ENCODE measurements around the gene PLS3.

The PLS3 gene

DNA sequence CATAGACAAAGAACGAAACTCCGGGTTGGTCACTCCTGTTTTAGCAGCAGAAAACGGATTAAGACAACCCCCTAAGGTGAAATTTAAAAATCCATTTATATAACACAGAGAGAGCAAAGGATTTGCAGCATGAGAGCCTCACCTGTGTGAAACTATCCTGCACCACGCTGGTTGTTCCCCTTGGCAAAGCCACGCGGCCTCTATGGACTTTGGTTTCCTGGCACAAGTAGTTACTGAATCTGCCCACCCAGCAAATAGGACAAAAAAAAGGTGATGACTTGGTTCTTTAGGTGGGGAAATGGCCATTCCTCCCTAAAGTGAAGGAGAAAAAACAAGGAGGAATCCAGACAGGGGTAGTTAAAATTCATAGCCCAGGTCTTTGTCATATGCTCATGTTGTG, 133.1 kb downstream of the PLS3 start:
- Histone ChIP-seq H3K27me3 (no peaks in the 10 kb centered on the region), H3K9me3 (no peaks in the 10 kb centered on the region)
- intact Hi-C loops (cut with DNase I; ENCODE audit: low total_unique reads): no loop called here

DNA sequence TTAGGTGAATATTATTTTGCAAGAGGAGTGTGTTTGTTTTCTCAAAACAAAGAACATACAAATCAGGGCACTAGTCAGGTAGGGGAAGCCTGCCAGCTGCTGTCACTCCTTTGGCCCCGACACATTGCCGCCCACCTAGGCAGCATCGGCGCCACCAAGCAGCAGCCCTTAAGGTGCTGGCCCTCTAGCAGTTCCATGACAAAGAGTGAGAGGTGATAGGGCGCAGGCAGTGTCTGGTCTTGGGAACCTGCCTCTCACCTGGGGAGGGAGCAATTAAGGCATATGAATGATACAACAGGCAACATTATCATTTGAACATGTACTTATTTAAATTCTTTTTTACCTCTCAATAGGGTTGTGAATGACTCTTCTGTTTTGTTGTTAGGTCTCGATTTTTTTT, 135.1 kb downstream of the PLS3 start:
- TF ChIP-seq, protein P1, sequence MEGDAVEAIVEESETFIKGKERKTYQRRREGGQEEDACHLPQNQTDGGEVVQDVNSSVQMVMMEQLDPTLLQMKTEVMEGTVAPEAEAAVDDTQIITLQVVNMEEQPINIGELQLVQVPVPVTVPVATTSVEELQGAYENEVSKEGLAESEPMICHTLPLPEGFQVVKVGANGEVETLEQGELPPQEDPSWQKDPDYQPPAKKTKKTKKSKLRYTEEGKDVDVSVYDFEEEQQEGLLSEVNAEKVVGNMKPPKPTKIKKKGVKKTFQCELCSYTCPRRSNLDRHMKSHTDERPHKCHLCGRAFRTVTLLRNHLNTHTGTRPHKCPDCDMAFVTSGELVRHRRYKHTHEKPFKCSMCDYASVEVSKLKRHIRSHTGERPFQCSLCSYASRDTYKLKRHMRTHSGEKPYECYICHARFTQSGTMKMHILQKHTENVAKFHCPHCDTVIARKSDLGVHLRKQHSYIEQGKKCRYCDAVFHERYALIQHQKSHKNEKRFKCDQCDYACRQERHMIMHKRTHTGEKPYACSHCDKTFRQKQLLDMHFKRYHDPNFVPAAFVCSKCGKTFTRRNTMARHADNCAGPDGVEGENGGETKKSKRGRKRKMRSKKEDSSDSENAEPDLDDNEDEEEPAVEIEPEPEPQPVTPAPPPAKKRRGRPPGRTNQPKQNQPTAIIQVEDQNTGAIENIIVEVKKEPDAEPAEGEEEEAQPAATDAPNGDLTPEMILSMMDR (IDR thresholded peaks at IDR 0.05): no peak
- Histone ChIP-seq H3K27me3 (no peaks in the 10 kb centered on the region), H3K27ac (no peak overlapping the region)

More for the DNA sequence above, 133.1 kb downstream of the PLS3 start:
- no peak for DNase-seq
- no peaks in the 10 kb centered on the region for H3K36me3 ChIP-seq
- no peak overlapping the region for H3K4me3 ChIP-seq
- peaks cover 0 to 8% (median 2%) of the 10 kb centered on the region in 4 donors for H3K4me1 ChIP-seq
- TF ChIP-seq, protein P1 (IDR thresholded peaks at IDR 0.05): no peak
- H3K27ac ChIP-seq: no peak overlapping the region

DNA sequence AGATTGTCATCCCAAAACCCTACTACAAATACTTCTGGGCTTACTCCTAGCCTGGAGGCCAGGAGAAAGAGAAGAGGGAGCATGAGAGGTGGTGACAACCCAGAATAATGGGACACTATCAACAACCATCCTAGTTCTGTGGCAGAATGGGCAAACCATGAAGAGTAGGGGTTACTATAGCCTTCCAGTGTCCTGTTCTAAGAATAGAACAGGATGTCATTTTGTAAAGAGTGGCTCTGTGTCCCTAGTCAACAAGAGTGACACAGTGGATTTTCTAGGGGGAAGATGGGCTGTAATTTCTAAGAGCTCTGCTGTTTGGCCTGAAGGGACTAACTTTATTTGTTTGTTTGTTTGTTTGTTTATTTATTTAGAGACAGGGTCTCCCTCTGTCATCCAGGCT, 136.0 kb downstream of the PLS3 start:
- Histone ChIP-seq H3K27me3 (no peaks in the 10 kb centered on the region), H3K36me3 (no peaks in the 10 kb centered on the region), H3K27ac (no peak overlapping the region), H3K4me1 (no peaks in the 10 kb centered on the region), H3K4me3 (no peak overlapping the region), H3K9me3 (no peaks in the 10 kb centered on the region)
- intact Hi-C loops (cut with DNase I; ENCODE audit: low total_unique reads): no loop called here
- DNase-seq: no peak
- TF ChIP-seq, protein P1 (IDR thresholded peaks at IDR 0.05): no peak

More for the DNA sequence above, 135.1 kb downstream of the PLS3 start:
- Histone ChIP-seq H3K4me3 (no peak overlapping the region), H3K36me3 (no peaks in the 10 kb centered on the region), H3K4me1 (no peaks in the 10 kb centered on the region), H3K9me3 (no peaks in the 10 kb centered on the region)
- DNase-seq: no peak
- intact Hi-C loops (cut with DNase I; ENCODE audit: low total_unique reads): no loop called here

DNA sequence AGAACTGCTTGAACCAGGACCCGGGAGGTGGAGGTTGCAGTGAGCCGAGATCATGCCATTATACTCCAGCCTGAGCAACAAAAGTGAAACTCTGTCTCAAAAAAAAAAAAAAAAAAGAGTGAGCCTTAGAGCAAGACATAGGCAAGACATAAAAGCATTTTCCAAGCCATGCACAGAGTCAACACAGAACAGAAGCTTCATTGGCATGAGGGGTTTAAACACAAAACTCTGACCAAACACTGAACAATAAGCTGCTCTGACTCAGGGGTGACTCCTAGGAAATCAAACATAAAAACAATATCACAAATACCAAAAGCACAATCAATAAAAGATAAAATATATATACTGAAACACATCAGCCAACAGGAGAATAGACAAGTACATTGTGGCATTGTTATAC, 136.8 kb downstream of the PLS3 start:
- H3K36me3 ChIP-seq: no peaks in the 10 kb centered on the region
- no peaks in the 10 kb centered on the region for H3K9me3 ChIP-seq
- no peaks in the 10 kb centered on the region for H3K4me1 ChIP-seq
- no peak overlapping the region for H3K4me3 ChIP-seq
- no peaks in the 10 kb centered on the region for H3K27me3 ChIP-seq
- TF ChIP-seq, protein P1 (IDR thresholded peaks at IDR 0.05): no peak
- DNase-seq: no peak
- no peak overlapping the region for H3K27ac ChIP-seq
- intact Hi-C loops (cut with DNase I; ENCODE audit: low total_unique reads): no loop called here
